HCT116 (cell line): Measurements from ENCODE around the gene TRIM39. TPM values are rescaled to one million over a fixed set of nuclear protein-coding genes. Genes with fewer than 3 reads are reported as not detected.

Experiments used
- ATAC-seq: fragments of 200-7000 bp; cut with Tn5 transposase; 2 replicates; pipeline ENCODE4 v1.9.1; 2020; ENCODE audit warnings: mild to moderate bottlenecking, moderate library complexity
- BruUV-seq: library from RNA; stranded (reverse); fragments of 400-500 nt; replicated peaks from 2 replicates; lab custom pipeline; 2021; lab: Mats Ljungman, UMichigan
- CTCF ChIA-PET: fragments of 300-600 bp; sonication (Branson Sonifier 250); formaldehyde crosslinking; loops from one replicate; lab custom pipeline; 2021; ENCODE audit warnings: antibody characterized with exemption; lab: Charles Lee
- POLR2A ChIA-PET: fragments of 300-600, 350-600 bp; sonication (Branson Sonifier 250); formaldehyde crosslinking; loops from one replicate; lab custom pipeline; 2021; ENCODE audit warnings: antibody characterized with exemption; lab: Charles Lee
- RAD21 ChIA-PET, 2 experiments: fragments of 300-600 bp; sonication (Branson Sonifier 250); formaldehyde crosslinking; loops; one replicate each; lab custom pipeline; 2023; ENCODE audit warnings: low total read pairs in 2 of 2; ENCODE audit not compliant: uncharacterized antibody in 2 of 2, unreplicated experiment in 2 of 2, low non-redundant PET in 1 of 2; lab: Charles Lee
- DNase-seq: peaks from one replicate; pipeline ENCODE4 v3.0.0-alpha.2; 2010; ENCODE audit warnings: low read depth, low spot score
- H2AFZ ChIP-seq: fragments of 200-600 bp; shearing (Covaris generic), sonication (generic); 2 replicates; pipeline ENCODE4 v1.6.1; 2017; ENCODE audit warnings: low read depth, mixed run types, mixed read lengths, antibody characterized with exemption, low read length; ENCODE audit not compliant: poor library complexity, severe bottlenecking
- H3K27ac ChIP-seq: 2 replicates; pipeline ENCODE4 v1.5.1; 2012; ENCODE audit warnings: low read depth, low read length
- H3K27me3 ChIP-seq: fragments of 200-600 bp; sonication (generic); 2 replicates; pipeline ENCODE4 v1.6.1; 2016; ENCODE audit warnings: mixed run types, low read length, mixed read lengths; ENCODE audit not compliant: insufficient read depth
- H3K36me3 ChIP-seq, 2 experiments: fragments of 200-500 bp in 1 of 2; fragments of 200-600 bp in 1 of 2; sonication (Bioruptor generic) in 1 of 2; sonication (generic) in 1 of 2; 2 replicates each; pipeline versions ENCODE4 v1.5.1 to v1.6.1; 2014 to 2016; ENCODE audit warnings: low read length in 2 of 2, inconsistent platforms in 1 of 2, mixed read lengths in 1 of 2, mixed run types in 1 of 2; ENCODE audit not compliant: insufficient read depth in 2 of 2, control insufficient read depth in 1 of 2
- H3K4me1 ChIP-seq, 2 experiments: fragments of 200-600 bp in 1 of 2; sonication (generic) in 1 of 2; 2 replicates each; pipeline versions ENCODE4 v1.5.1 to v1.6.1; 2012 to 2017; ENCODE audit warnings: low read length in 2 of 2, inconsistent platforms in 1 of 2, mild to moderate bottlenecking in 1 of 2, mixed read lengths in 1 of 2, mixed run types in 1 of 2, moderate library complexity in 1 of 2; ENCODE audit not compliant: insufficient read depth in 2 of 2, control insufficient read depth in 1 of 2
- H3K4me2 ChIP-seq: fragments of 200-600 bp; sonication (generic); 2 replicates; pipeline ENCODE4 v1.6.1; 2017; ENCODE audit warnings: mixed run types, low read length, mixed read lengths
- H3K4me3 ChIP-seq, 2 experiments: fragments of 200-600 bp in 1 of 2; sonication (generic) in 1 of 2; replicated peaks in 1 of 2; 2 replicates each; pipeline ENCODE4 v1.5.1; 2011 to 2016; ENCODE audit warnings: low read length in 2 of 2, control low read depth in 1 of 2, low read depth in 1 of 2, mild to moderate bottlenecking in 1 of 2, mixed read lengths in 1 of 2, mixed run types in 1 of 2
- H3K79me2 ChIP-seq: fragments of 200-600 bp; sonication (generic); 2 replicates; pipeline ENCODE4 v1.6.1; 2017; ENCODE audit warnings: mild to moderate bottlenecking, mixed run types, low read length, moderate library complexity, mixed read lengths; ENCODE audit not compliant: insufficient read depth
- H3K9ac ChIP-seq: fragments of 200-600 bp; sonication (generic); 2 replicates; pipeline ENCODE4 v1.6.1; 2016; ENCODE audit warnings: low read length, mixed read lengths
- H3K9me2 ChIP-seq: fragments of 200-600 bp; sonication (generic), shearing (Covaris generic); 2 replicates; pipeline ENCODE4 v1.6.1; 2017; ENCODE audit warnings: mixed run types, mild to moderate bottlenecking, moderate library complexity; ENCODE audit not compliant: insufficient read depth
- H3K9me3 ChIP-seq, 2 experiments: fragments of 200-500 bp in 1 of 2; fragments of 200-600 bp in 1 of 2; sonication (Bioruptor generic) in 1 of 2; sonication (generic) in 1 of 2; 2 replicates each; pipeline ENCODE4 v1.6.1; 2014 to 2017; ENCODE audit warnings: low read length in 2 of 2, mixed read lengths in 2 of 2, inconsistent platforms in 1 of 2, low read depth in 1 of 2, mild to moderate bottlenecking in 1 of 2, mixed run types in 1 of 2, moderate library complexity in 1 of 2; ENCODE audit not compliant: control insufficient read depth in 1 of 2, insufficient read depth in 1 of 2
- H4K20me1 ChIP-seq: fragments of 200-600 bp; sonication (generic), shearing (Covaris generic); 2 replicates; pipeline ENCODE4 v1.6.1; 2017; ENCODE audit warnings: mixed run types, mild to moderate bottlenecking, moderate library complexity; ENCODE audit not compliant: insufficient read depth
- CBX3 ChIP-seq: IDR thresholded peaks from 2 replicates; pipeline ENCODE4 v1.6.1; 2012; ENCODE audit warnings: low read depth
- CEBPB ChIP-seq: IDR thresholded peaks from 2 replicates; pipeline ENCODE4 v1.6.1; 2012; ENCODE audit warnings: low read depth
- EGR1 ChIP-seq: IDR thresholded peaks from 2 replicates; pipeline ENCODE4 v1.6.1; 2012; ENCODE audit warnings: low read depth
- POLR2A ChIP-seq: IDR thresholded peaks from 2 replicates; pipeline ENCODE4 v1.7.0; 2011; ENCODE audit warnings: borderline replicate concordance; ENCODE audit not compliant: insufficient read depth, insufficient read length; ENCODE audit errors: extremely low read depth
- RAD21 ChIP-seq: IDR thresholded peaks from 2 replicates; pipeline ENCODE4 v1.6.1; 2012; ENCODE audit warnings: low read depth, mild to moderate bottlenecking
- SIN3A ChIP-seq: IDR thresholded peaks from 2 replicates; pipeline ENCODE4 v1.6.1; 2012; ENCODE audit warnings: low read depth
- SP1 ChIP-seq: IDR thresholded peaks from 2 replicates; pipeline ENCODE4 v1.6.1; 2012; ENCODE audit warnings: low read depth
- intact Hi-C: fragments of 100-400 bp; cut with micrococcal nuclease; formaldehyde crosslinking; loops from 2 replicates; pipeline ENCODE4 v1.10.0; 2022
- total RNA-seq: library from RNA; stranded (reverse); gene quantifications from one replicate; pipeline ENCODE4 v1.2.1, GENCODE V29; 2021; ENCODE audit not compliant: unreplicated experiment
- TF ChIP-seq, protein P1 (sequence below): IDR thresholded peaks from 2 replicates; pipeline ENCODE4 v1.6.1; 2011; ENCODE audit warnings: mild to moderate bottlenecking, low read length, moderate library complexity; ENCODE audit not compliant: insufficient replicate concordance; ENCODE audit errors: extremely low read depth
- TF ChIP-seq, protein P2 (sequence below): IDR thresholded peaks from 2 replicates; pipeline ENCODE4 v1.6.1; 2012; ENCODE audit warnings: low read depth
- TF ChIP-seq, protein P3 (sequence below): IDR thresholded peaks from 2 replicates; pipeline ENCODE4 v1.6.1; 2012
- TF ChIP-seq, protein P4 (sequence below): IDR thresholded peaks from 2 replicates; pipeline ENCODE4 v1.6.1; 2012

The TRIM39 gene
- total RNA-seq, 1 experiment from 2014 or later: 11.2 TPM

DNA sequence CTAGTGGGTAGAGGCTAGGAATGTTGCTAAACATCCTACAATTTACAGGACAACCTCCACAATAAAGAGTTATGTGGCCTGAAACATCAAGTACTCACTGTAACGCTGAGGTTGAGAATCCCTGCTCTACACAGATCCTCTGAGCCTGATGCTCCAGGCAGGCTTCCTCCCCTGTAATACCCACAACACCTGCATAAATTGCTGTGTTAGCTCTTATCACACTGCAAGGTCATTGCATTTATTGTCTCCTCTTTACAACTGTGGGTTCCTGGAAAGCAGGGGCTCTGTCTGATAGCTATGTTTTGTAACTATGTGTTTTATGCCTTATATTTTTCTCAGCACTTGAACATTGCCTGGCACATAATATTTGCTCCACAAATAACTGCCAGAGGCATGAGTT is 29.8 kb downstream of the TRIM39 start:
- POLR2A ChIA-PET: no interaction called here
- no peak for ATAC-seq
- CTCF ChIA-PET: no interaction called here
- Histone ChIP-seq H2AFZ (no peak overlapping the region), H3K79me2 (no peaks in the 10 kb centered on the region), H3K4me2 (no peak overlapping the region), H3K4me1 (peaks cover 0 to 6% of the 10 kb centered on the region in 2 experiments; a peak in 1 of 4 replicates), H3K9ac (no peak overlapping the region), H3K27me3 (no peaks in the 10 kb centered on the region), H3K9me2 (no peaks in the 10 kb centered on the region), H3K36me3 (no peaks in the 10 kb centered on the region), H3K9me3 (no peaks in the 10 kb centered on the region), H3K27ac (no peak overlapping the region), H4K20me1 (no peaks in the 10 kb centered on the region), H3K4me3 (no peak overlapping the region)
- DNase-seq: no peak
- intact Hi-C loops: no loop called here
- no peak for TF ChIP-seq SIN3A
- no peak for TF ChIP-seq SP1
- TF ChIP-seq, protein P1, sequence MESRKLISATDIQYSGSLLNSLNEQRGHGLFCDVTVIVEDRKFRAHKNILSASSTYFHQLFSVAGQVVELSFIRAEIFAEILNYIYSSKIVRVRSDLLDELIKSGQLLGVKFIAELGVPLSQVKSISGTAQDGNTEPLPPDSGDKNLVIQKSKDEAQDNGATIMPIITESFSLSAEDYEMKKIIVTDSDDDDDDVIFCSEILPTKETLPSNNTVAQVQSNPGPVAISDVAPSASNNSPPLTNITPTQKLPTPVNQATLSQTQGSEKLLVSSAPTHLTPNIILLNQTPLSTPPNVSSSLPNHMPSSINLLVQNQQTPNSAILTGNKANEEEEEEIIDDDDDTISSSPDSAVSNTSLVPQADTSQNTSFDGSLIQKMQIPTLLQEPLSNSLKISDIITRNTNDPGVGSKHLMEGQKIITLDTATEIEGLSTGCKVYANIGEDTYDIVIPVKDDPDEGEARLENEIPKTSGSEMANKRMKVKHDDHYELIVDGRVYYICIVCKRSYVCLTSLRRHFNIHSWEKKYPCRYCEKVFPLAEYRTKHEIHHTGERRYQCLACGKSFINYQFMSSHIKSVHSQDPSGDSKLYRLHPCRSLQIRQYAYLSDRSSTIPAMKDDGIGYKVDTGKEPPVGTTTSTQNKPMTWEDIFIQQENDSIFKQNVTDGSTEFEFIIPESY: no peak
- TF ChIP-seq CBX3: no peak
- TF ChIP-seq, protein P2, sequence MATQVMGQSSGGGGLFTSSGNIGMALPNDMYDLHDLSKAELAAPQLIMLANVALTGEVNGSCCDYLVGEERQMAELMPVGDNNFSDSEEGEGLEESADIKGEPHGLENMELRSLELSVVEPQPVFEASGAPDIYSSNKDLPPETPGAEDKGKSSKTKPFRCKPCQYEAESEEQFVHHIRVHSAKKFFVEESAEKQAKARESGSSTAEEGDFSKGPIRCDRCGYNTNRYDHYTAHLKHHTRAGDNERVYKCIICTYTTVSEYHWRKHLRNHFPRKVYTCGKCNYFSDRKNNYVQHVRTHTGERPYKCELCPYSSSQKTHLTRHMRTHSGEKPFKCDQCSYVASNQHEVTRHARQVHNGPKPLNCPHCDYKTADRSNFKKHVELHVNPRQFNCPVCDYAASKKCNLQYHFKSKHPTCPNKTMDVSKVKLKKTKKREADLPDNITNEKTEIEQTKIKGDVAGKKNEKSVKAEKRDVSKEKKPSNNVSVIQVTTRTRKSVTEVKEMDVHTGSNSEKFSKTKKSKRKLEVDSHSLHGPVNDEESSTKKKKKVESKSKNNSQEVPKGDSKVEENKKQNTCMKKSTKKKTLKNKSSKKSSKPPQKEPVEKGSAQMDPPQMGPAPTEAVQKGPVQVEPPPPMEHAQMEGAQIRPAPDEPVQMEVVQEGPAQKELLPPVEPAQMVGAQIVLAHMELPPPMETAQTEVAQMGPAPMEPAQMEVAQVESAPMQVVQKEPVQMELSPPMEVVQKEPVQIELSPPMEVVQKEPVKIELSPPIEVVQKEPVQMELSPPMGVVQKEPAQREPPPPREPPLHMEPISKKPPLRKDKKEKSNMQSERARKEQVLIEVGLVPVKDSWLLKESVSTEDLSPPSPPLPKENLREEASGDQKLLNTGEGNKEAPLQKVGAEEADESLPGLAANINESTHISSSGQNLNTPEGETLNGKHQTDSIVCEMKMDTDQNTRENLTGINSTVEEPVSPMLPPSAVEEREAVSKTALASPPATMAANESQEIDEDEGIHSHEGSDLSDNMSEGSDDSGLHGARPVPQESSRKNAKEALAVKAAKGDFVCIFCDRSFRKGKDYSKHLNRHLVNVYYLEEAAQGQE: no peak
- TF ChIP-seq RAD21: no peak
- TF ChIP-seq, protein P3, sequence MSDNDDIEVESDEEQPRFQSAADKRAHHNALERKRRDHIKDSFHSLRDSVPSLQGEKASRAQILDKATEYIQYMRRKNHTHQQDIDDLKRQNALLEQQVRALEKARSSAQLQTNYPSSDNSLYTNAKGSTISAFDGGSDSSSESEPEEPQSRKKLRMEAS: no peak
- no peak for TF ChIP-seq EGR1
- TF ChIP-seq POLR2A: no peak
- TF ChIP-seq, protein P4, sequence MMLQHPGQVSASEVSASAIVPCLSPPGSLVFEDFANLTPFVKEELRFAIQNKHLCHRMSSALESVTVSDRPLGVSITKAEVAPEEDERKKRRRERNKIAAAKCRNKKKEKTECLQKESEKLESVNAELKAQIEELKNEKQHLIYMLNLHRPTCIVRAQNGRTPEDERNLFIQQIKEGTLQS: no peak
- no peak for TF ChIP-seq CEBPB
- RAD21 ChIA-PET: no interaction called here
- no TSS peak for BruUV-seq
